Measurements from ENCODE around the gene CCDC40. TPM values are rescaled to one million over a fixed set of nuclear protein-coding genes. Genes with fewer than 3 reads are reported as not detected.

The CCDC40 gene
- total and polyA plus RNA-seq, 2 of the 13 experiments (the other 11 are each of a cell fraction or from before 2014, with no cell fraction given): 4.1 to 5.5 TPM

DNA sequence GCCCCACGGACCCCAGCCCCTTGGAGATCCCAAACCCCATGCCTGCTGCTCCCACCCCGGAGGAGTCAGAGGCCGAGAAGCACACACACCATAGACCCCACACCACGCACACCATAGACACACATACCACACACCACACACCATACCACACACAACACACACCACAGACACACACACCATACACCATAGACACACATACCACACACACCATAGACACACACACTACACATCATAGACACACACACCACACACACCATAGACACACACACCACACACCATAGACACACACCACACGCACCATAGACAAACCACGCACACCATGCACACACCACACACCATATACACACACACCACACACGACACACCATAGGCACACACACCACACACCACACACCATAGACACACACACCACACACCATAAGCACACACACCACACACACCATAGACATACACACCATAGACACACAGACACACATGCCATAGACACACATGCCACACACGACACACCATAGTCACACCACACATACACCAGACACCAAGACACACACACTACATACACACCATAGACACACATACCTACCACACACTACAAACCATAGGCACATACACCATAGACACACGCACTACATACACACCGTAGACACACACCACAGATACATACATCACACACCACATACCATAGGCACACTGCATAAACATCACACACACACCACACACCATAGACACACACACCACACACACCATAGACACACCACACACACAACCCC, 12.1 kb upstream of the CCDC40 start (continued):
- TF ChIP-seq ZNF512B (CRISPR knock-in tag; IDR thresholded peaks at IDR 0.05; ENCODE audit: borderline replicate concordance) (peak; percentile 74; the same call in 1 of the 2 replicates), GFI1 (CRISPR knock-in tag; IDR thresholded peaks at IDR 0.05; ENCODE audit: borderline replicate concordance) (no peak), ZFP82 (CRISPR knock-in tag; IDR thresholded peaks at IDR 0.05; ENCODE audit: borderline replicate concordance) (no peak), CREB1 (IDR thresholded peaks at IDR 0.05) (peak; percentile 6; the same call in 1 of the 2 replicates), CREB1 (CRISPR knock-in tag; IDR thresholded peaks at IDR 0.05) (no peak), ZNF121 (CRISPR knock-in tag; IDR thresholded peaks at IDR 0.05) (no peak), ZBTB2 (CRISPR knock-in tag; IDR thresholded peaks at IDR 0.05; ENCODE audit: low read depth) (no peak), SRY (CRISPR knock-in tag; IDR thresholded peaks at IDR 0.05) (no peak), NR1H2 (CRISPR knock-in tag; IDR thresholded peaks at IDR 0.05; ENCODE audit: borderline replicate concordance, low read depth) (no peak), RBM39 (IDR thresholded peaks at IDR 0.05; ENCODE audit: low read depth, low read length, poor library complexity, severe bottlenecking) (no peak), PHF20 (CRISPR knock-in tag; IDR thresholded peaks at IDR 0.05) (peak; percentile 13; the same call in 1 of the 2 replicates), FUBP1 (CRISPR knock-in tag; IDR thresholded peaks at IDR 0.05; ENCODE audit: borderline replicate concordance) (no peak; the same call in 1 of the 2 replicates), ZNF263 (CRISPR knock-in tag; IDR thresholded peaks at IDR 0.05) (no peak), JUNB (CRISPR knock-in tag; IDR thresholded peaks at IDR 0.05; ENCODE audit: borderline replicate concordance) (peak; percentile 67; the same call in 1 of the 2 replicates), ZBTB21 (CRISPR knock-in tag; IDR thresholded peaks at IDR 0.05) (no peak), ZNF556 (CRISPR knock-in tag; IDR thresholded peaks at IDR 0.05; ENCODE audit: borderline replicate concordance) (no peak), ZNF20 (CRISPR knock-in tag; IDR thresholded peaks at IDR 0.05) (no peak), TMF1 (CRISPR knock-in tag; IDR thresholded peaks at IDR 0.05; ENCODE audit: low read depth) (no peak), MIER3 (CRISPR knock-in tag; IDR thresholded peaks at IDR 0.05; ENCODE audit: borderline replicate concordance) (no peak), ZNF780A (CRISPR knock-in tag; IDR thresholded peaks at IDR 0.05) (no peak), ZNF383 (CRISPR knock-in tag; IDR thresholded peaks at IDR 0.05; ENCODE audit: borderline replicate concordance) (0 out of 2 replicates have a peak, but pooled peaks have one; percentile 10)
